ENCODE results near the gene FHL2.

- TF ChIP-seq CTCF (IDR thresholded peaks at IDR 0.05) (no peak), POLR2AphosphoS5 (IDR thresholded peaks at IDR 0.05) (no peak)
These were observed 71.2 kb downstream of the FHL2 start for GRCh38 chr2:105327690-105328089.
